CD14-positive monocyte (primary cell): Measurements from ENCODE around the gene MYO5B. TPM values are rescaled to one million over a fixed set of nuclear protein-coding genes. Genes with fewer than 3 reads are reported as not detected.

Source experiments
- DNase-seq, 3 donors: peaks; one replicate each; pipeline ENCODE4 v3.0.0-alpha.2; 2011 to 2022
- H2AFZ ChIP-seq: 2 replicates; pipeline ENCODE4 v1.6.0; 2012; ENCODE audit warnings: mild to moderate bottlenecking, low read depth, low read length, inconsistent platforms; ENCODE audit not compliant: insufficient read depth, poor library complexity, severe bottlenecking
- H3K27ac ChIP-seq, 2 donors: 1 replicate in 1 of 2; 2 replicates in 1 of 2; pipeline ENCODE4 v1.5.1; 2012 to 2013; ENCODE audit warnings: low read length in 2 of 2, control low read depth in 1 of 2, inconsistent platforms in 1 of 2, low read depth in 1 of 2, mild to moderate bottlenecking in 1 of 2
- H3K27me3 ChIP-seq, 2 donors: one replicate each; pipeline versions ENCODE4 v1.6.0 to v1.6.1; 2011 to 2013; ENCODE audit warnings: low read length in 2 of 2; ENCODE audit not compliant: control insufficient read depth in 2 of 2, insufficient read depth in 2 of 2
- H3K36me3 ChIP-seq, 2 donors: replicated peaks in 1 of 2; 1 replicate in 1 of 2; 2 replicates in 1 of 2; pipeline versions ENCODE4 v1.5.1 to v1.6.1; 2012 to 2013; ENCODE audit warnings: low read length in 2 of 2, control low read depth in 1 of 2, inconsistent platforms in 1 of 2, mild to moderate bottlenecking in 1 of 2; ENCODE audit not compliant: insufficient read depth in 2 of 2, control insufficient read depth in 1 of 2
- H3K4me1 ChIP-seq, 2 donors: 1 replicate in 1 of 2; 2 replicates in 1 of 2; pipeline versions ENCODE4 v1.5.1 to v1.6.1; 2012 to 2013; ENCODE audit warnings: low read length in 2 of 2, control low read depth in 1 of 2, inconsistent platforms in 1 of 2, mild to moderate bottlenecking in 1 of 2, moderate library complexity in 1 of 2; ENCODE audit not compliant: insufficient read depth in 2 of 2, control insufficient read depth in 1 of 2
- H3K4me2 ChIP-seq: replicated peaks from 2 replicates; pipeline ENCODE3; 2012; ENCODE audit warnings: low read length, moderate library complexity, mild to moderate bottlenecking; ENCODE audit not compliant: poor library complexity, severe bottlenecking; ENCODE audit errors: extremely low read depth
- H3K4me3 ChIP-seq, 3 experiments: fragments of 200-600 bp in 1 of 3; sonication (generic) in 1 of 3; replicated peaks in 1 of 3; 1 replicate in 2 of 3; 2 replicates in 1 of 3; pipeline ENCODE4 v1.5.1; 2011 to 2013; ENCODE audit warnings: low read length in 3 of 3, mild to moderate bottlenecking in 3 of 3, control low read depth in 2 of 3, low read depth in 2 of 3, inconsistent platforms in 1 of 3, moderate library complexity in 1 of 3
- H3K79me2 ChIP-seq: 2 replicates; pipeline ENCODE4 v1.6.0; 2012; ENCODE audit warnings: mild to moderate bottlenecking, control low read depth, inconsistent platforms, low read length, moderate library complexity; ENCODE audit not compliant: insufficient read depth
- H3K9ac ChIP-seq: 2 replicates; pipeline ENCODE4 v1.6.0; 2017; ENCODE audit warnings: low read length, mild to moderate bottlenecking; ENCODE audit not compliant: insufficient read depth, poor library complexity, severe bottlenecking
- H3K9me3 ChIP-seq, 2 donors: replicated peaks in 1 of 2; 1 replicate in 1 of 2; 2 replicates in 1 of 2; pipeline versions ENCODE4 v1.5.1 to v1.6.1; 2012 to 2013; ENCODE audit warnings: low read length in 2 of 2, control low read depth in 1 of 2; ENCODE audit not compliant: control insufficient read depth in 1 of 2, insufficient read depth in 1 of 2
- H4K20me1 ChIP-seq: 2 replicates; pipeline ENCODE4 v1.6.0; 2012; ENCODE audit warnings: mild to moderate bottlenecking, low read length, control low read depth, moderate library complexity; ENCODE audit not compliant: insufficient read depth
- H3K27ac Mint-ChIP-seq, 7 donors: one replicate each; pipeline ENCODE4 v1.8.0; 2020; ENCODE audit warnings: mild to moderate bottlenecking in 7 of 7, mixed read lengths in 7 of 7, moderate library complexity in 6 of 7, inconsistent platforms in 2 of 7
- H3K27me3 Mint-ChIP-seq, 3 donors: one replicate each; pipeline ENCODE4 v1.8.0; 2021 to 2022; ENCODE audit warnings: low read depth in 3 of 3, mild to moderate bottlenecking in 3 of 3, mixed read lengths in 3 of 3, moderate library complexity in 3 of 3, inconsistent platforms in 1 of 3
- H3K36me3 Mint-ChIP-seq, 2 donors: one replicate each; pipeline ENCODE4 v1.8.0; 2020; ENCODE audit warnings: mixed read lengths in 2 of 2, inconsistent platforms in 1 of 2, mild to moderate bottlenecking in 1 of 2
- H3K4me1 Mint-ChIP-seq: one replicate; pipeline ENCODE4 v1.8.0; 2020; ENCODE audit warnings: mild to moderate bottlenecking, mixed read lengths
- H3K4me3 Mint-ChIP-seq, 2 donors: one replicate each; pipeline ENCODE4 v1.8.0; 2020; ENCODE audit warnings: mild to moderate bottlenecking in 2 of 2, mixed read lengths in 2 of 2, moderate library complexity in 1 of 2
- H3K9me3 Mint-ChIP-seq, 7 donors: one replicate each; pipeline ENCODE4 v1.8.0; 2020 to 2022; ENCODE audit warnings: mixed read lengths in 7 of 7, mild to moderate bottlenecking in 6 of 7, moderate library complexity in 6 of 7, inconsistent platforms in 2 of 7
- CTCF ChIP-seq: fragments of 200-600 bp; IDR thresholded peaks from one replicate; pipeline ENCODE4 v1.8.0; 2022; ENCODE audit warnings: antibody characterized with exemption, mild to moderate bottlenecking
- WGBS: methylation state at CpG from one replicate; pipeline ENCODE4 v1.1.5; 2013; ENCODE audit warnings: missing lambda C conversion rate; ENCODE audit not compliant: insufficient coverage; 5-methylcytosine and 5-hydroxymethylcytosine counted together
- intact Hi-C, 2 donors: fragments of 100-400 bp; cut with micrococcal nuclease; formaldehyde crosslinking; loops; one replicate each; pipeline versions ENCODE4 v1.15.0 to v1.15.1; 2023
- polyA plus RNA-seq, 3 donors: library from polyadenylated mRNA; depleted of rRNA in 1 of 3; unstranded in 2 of 3; stranded (reverse) in 1 of 3; fragments of 300-500 nt in 2 of 3; fragments of >200 nt in 1 of 3; fragmentation: Illumina TruSeq in 2 of 3; gene quantifications; 1 replicate in 2 of 3; 2 replicates in 1 of 3; pipeline ENCODE4 v1.2.3, GENCODE V29; 2012 to 2021

MYO5B gene
- polyA plus RNA-seq, 3 donors = 0.04 TPM; not detected in 2

- no peak for TF ChIP-seq CTCF
- no peak overlapping the region for H3K9ac ChIP-seq
These were observed 104.3 kb downstream of the MYO5B start for GRCh38 chr18:50090370-50091312.

GRCh38 chr18:50089702-50090101, 105.2 kb downstream of the MYO5B start:
- DNase-seq = no peak
- TF ChIP-seq CTCF = no peak
- no peak overlapping the region for H3K27ac Mint-ChIP-seq
- peaks cover 0 to 12% (median 0%) of the 10 kb centered on the region in 7 donors for H3K9me3 Mint-ChIP-seq
- no peaks in the 10 kb centered on the region for H3K4me1 ChIP-seq
- H4K20me1 ChIP-seq = no peaks in the 10 kb centered on the region
- no peaks in the 10 kb centered on the region for H3K9me3 ChIP-seq
- intact Hi-C loops = no loop called here
- H3K4me1 Mint-ChIP-seq = no peaks in the 10 kb centered on the region
- H3K4me2 ChIP-seq = no peak overlapping the region
- no peaks in the 10 kb centered on the region for H3K36me3 Mint-ChIP-seq
- H3K36me3 ChIP-seq = no peaks in the 10 kb centered on the region
- no peak overlapping the region for H3K4me3 ChIP-seq
- peaks cover 1 to 8% (median 5%) of the 10 kb centered on the region in 3 donors for H3K27me3 Mint-ChIP-seq
- WGBS = 76% methylated on average over 3 of the region's 9 CpGs
- no peak overlapping the region for H2AFZ ChIP-seq
- H3K79me2 ChIP-seq = no peaks in the 10 kb centered on the region
- H3K27me3 ChIP-seq = no peaks in the 10 kb centered on the region
- H3K4me3 Mint-ChIP-seq = no peak overlapping the region
- no peak overlapping the region for H3K9ac ChIP-seq
- no peak overlapping the region for H3K27ac ChIP-seq

More at GRCh38 chr18:50090370-50091312, 104.3 kb downstream of the MYO5B start:
- H3K4me3 Mint-ChIP-seq = no peak overlapping the region
- no peaks in the 10 kb centered on the region for H3K4me1 Mint-ChIP-seq
- Histone ChIP-seq H3K36me3 (no peaks in the 10 kb centered on the region), H3K4me1 (no peaks in the 10 kb centered on the region), H3K27me3 (no peaks in the 10 kb centered on the region), H2AFZ (no peak overlapping the region), H3K4me2 (no peak overlapping the region), H3K9me3 (no peaks in the 10 kb centered on the region), H3K79me2 (no peaks in the 10 kb centered on the region), H3K4me3 (no peak overlapping the region), H3K27ac (no peak overlapping the region), H4K20me1 (no peaks in the 10 kb centered on the region)
- H3K36me3 Mint-ChIP-seq = no peaks in the 10 kb centered on the region
- 94% methylated on average over 2 of the region's 6 CpGs for WGBS
- DNase-seq = no peak
- no peak overlapping the region for H3K27ac Mint-ChIP-seq
- H3K27me3 Mint-ChIP-seq = peaks cover 1 to 8% (median 5%) of the 10 kb centered on the region in 3 donors
- intact Hi-C loops = no loop called here
- peaks cover 0 to 14% (median 0%) of the 10 kb centered on the region in 7 donors for H3K9me3 Mint-ChIP-seq
